DND-41 (cell line): ENCODE results near the gene ICAM1.
A peak's percentile ranks its signal among the peaks of the same experiment; 100 is the strongest.

ENCODE experiments used
- ATAC-seq: fragments of 200-7000 bp; cut with Tn5 transposase; 3 replicates; pipeline ENCODE4 v1.9.1; 2021; ENCODE audit warnings: low read depth; ENCODE audit not compliant: insufficient read depth
- DNase-seq: peaks from one replicate; pipeline ENCODE4 v3.0.0-alpha.2; 2020
- H2AFZ ChIP-seq: 2 replicates; pipeline ENCODE4 v1.6.0; 2012; ENCODE audit warnings: low read depth, low read length
- H3K27ac ChIP-seq: 2 replicates; pipeline ENCODE4 v1.5.1; 2012; ENCODE audit warnings: low read length, inconsistent platforms
- H3K27me3 ChIP-seq: fragments of 200-600 bp; sonication (generic); 2 replicates; pipeline ENCODE4 v1.6.0; 2012; ENCODE audit warnings: low read length, mild to moderate bottlenecking, inconsistent platforms; ENCODE audit not compliant: insufficient read depth, poor library complexity
- H3K36me3 ChIP-seq: 2 replicates; pipeline ENCODE4 v1.5.1; 2012; ENCODE audit warnings: low read length, inconsistent platforms; ENCODE audit not compliant: insufficient read depth
- H3K4me1 ChIP-seq: 2 replicates; pipeline ENCODE4 v1.5.1; 2012; ENCODE audit warnings: mild to moderate bottlenecking, low read length; ENCODE audit not compliant: insufficient read depth
- H3K4me2 ChIP-seq: 2 replicates; pipeline ENCODE4 v1.6.0; 2012; ENCODE audit warnings: mild to moderate bottlenecking, moderate library complexity, low read length, inconsistent platforms; ENCODE audit not compliant: insufficient read depth
- H3K4me3 ChIP-seq, 2 experiments: fragments of 200-600 bp in 1 of 2; shearing (Covaris generic) in 1 of 2; 2 replicates each; pipeline ENCODE4 v1.5.1; 2012 to 2016; ENCODE audit warnings: inconsistent platforms in 2 of 2, low read length in 2 of 2, mild to moderate bottlenecking in 2 of 2, low read depth in 1 of 2, moderate library complexity in 1 of 2
- H3K79me2 ChIP-seq: 2 replicates; pipeline ENCODE4 v1.6.0; 2012; ENCODE audit warnings: low read length, inconsistent platforms; ENCODE audit not compliant: insufficient read depth
- H3K9ac ChIP-seq: 2 replicates; pipeline ENCODE4 v1.6.0; 2012; ENCODE audit warnings: low read depth, mild to moderate bottlenecking, inconsistent platforms, low read length, moderate library complexity
- H3K9me3 ChIP-seq: 2 replicates; pipeline ENCODE4 v1.5.1; 2012; ENCODE audit warnings: low read length, moderate library complexity, mild to moderate bottlenecking, inconsistent platforms; ENCODE audit not compliant: insufficient read depth, severe bottlenecking
- H4K20me1 ChIP-seq: 2 replicates; pipeline ENCODE4 v1.6.0; 2012; ENCODE audit warnings: low read length; ENCODE audit not compliant: insufficient read depth
- EZH2 ChIP-seq: IDR thresholded peaks from 3 replicates; pipeline ENCODE4 v1.6.1; 2012; ENCODE audit warnings: borderline replicate concordance, low read depth, mild to moderate bottlenecking, moderate library complexity, low read length, inconsistent platforms; ENCODE audit not compliant: severe bottlenecking
- TF ChIP-seq, protein P1 (sequence below): IDR thresholded peaks from 2 replicates; pipeline ENCODE4 v1.5.1; 2012; ENCODE audit warnings: borderline replicate concordance, low read length, moderate library complexity, mild to moderate bottlenecking; ENCODE audit not compliant: poor library complexity, severe bottlenecking; ENCODE audit errors: extremely low read depth

Gene ICAM1

DNA sequence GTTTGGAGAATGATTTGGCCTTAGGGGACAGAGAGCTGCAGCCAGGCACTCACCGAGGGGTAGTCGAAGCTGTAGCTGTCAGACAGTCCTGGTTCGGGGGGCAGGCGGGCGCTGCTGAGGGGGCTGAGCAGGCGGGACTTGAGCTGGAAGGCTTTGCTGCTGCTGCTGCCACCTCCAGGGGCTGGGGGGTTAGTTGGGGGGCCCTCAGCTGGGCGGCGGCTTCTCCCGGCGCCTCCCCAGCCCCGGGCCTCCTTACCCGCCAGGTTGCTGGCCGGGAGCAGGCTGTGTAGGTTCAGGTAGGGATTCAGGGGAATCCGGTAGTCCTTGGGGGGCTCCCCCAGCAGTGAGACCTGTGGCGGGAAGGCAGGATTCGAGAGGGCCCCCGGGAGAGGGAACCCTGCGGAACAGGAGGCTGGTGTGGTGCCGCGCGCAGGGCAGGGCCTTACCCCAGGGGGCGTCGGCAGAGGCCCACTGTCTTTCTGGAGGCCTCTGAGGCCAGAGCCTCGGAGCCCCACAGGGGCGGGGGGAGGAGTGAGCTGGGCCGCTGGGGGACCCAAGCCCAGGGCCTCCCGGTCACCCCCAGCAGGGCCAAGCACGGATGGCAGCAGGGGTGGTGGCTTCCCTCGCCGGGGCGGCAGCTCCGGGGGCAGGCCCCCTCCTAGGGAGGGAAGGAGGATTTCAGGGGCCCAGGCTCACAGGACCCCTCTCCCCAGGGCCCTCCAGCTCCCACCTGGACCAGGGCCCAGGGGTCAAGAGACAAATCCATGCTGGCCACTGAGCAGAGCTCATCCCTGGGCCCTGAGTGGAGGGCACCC, 49.9 kb downstream of the ICAM1 start:
- Histone ChIP-seq H2AFZ (no peak overlapping the region), H3K27me3 (no peaks in the 10 kb centered on the region), H3K4me3 (no peak overlapping the region), H3K9me3 (no peaks in the 10 kb centered on the region), H3K79me2 (peaks cover 6% of the 10 kb centered on the region; the same call in 1 of the 2 replicates), H3K27ac (no peak overlapping the region), H3K4me1 (peaks cover 8% of the 10 kb centered on the region), H4K20me1 (peaks cover 15% of the 10 kb centered on the region), H3K36me3 (peaks cover 87% of the 10 kb centered on the region), H3K9ac (no peak overlapping the region), H3K4me2 (no peak overlapping the region)
- TF ChIP-seq, protein P1, sequence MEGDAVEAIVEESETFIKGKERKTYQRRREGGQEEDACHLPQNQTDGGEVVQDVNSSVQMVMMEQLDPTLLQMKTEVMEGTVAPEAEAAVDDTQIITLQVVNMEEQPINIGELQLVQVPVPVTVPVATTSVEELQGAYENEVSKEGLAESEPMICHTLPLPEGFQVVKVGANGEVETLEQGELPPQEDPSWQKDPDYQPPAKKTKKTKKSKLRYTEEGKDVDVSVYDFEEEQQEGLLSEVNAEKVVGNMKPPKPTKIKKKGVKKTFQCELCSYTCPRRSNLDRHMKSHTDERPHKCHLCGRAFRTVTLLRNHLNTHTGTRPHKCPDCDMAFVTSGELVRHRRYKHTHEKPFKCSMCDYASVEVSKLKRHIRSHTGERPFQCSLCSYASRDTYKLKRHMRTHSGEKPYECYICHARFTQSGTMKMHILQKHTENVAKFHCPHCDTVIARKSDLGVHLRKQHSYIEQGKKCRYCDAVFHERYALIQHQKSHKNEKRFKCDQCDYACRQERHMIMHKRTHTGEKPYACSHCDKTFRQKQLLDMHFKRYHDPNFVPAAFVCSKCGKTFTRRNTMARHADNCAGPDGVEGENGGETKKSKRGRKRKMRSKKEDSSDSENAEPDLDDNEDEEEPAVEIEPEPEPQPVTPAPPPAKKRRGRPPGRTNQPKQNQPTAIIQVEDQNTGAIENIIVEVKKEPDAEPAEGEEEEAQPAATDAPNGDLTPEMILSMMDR: no peak
- TF ChIP-seq EZH2: no peak
- ATAC-seq (no peak), DNase-seq (no peak)

DNA sequence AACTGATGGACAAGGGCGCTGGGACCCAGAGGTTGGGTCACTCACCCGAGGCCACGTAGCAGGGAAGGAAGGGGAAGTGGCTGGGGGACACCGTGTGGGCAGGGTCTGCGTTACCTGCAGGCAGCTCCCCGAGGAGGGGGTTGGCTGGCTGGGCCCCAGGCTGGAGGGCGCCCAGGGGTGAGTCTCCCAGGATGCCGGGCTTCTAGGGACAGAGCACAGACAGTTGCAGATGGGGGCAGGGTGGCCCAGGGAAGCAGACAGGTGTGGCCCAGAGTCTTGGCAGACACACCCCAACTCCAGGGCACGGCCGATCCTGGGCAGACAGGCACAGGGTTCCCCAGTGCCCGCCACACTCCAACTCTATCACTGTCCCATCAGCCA, 50.5 kb downstream of the ICAM1 start:
- TF ChIP-seq, protein P1: no peak
- no peak for TF ChIP-seq EZH2
- Histone ChIP-seq H3K4me1 (peaks cover 2% of the 10 kb centered on the region; the same call in 1 of the 2 replicates), H4K20me1 (peaks cover 15% of the 10 kb centered on the region), H3K27ac (no peak overlapping the region), H3K79me2 (peaks cover 8% of the 10 kb centered on the region; the same call in 1 of the 2 replicates), H3K4me3 (no peak overlapping the region), H3K4me2 (no peak overlapping the region), H3K9me3 (no peaks in the 10 kb centered on the region), H3K36me3 (peaks cover 90% of the 10 kb centered on the region), H3K27me3 (no peaks in the 10 kb centered on the region), H2AFZ (no peak overlapping the region), H3K9ac (no peak overlapping the region)
- ATAC-seq (0 out of 3 replicates have a peak, but pooled peaks have one; percentile 3), DNase-seq (no peak)

DNA sequence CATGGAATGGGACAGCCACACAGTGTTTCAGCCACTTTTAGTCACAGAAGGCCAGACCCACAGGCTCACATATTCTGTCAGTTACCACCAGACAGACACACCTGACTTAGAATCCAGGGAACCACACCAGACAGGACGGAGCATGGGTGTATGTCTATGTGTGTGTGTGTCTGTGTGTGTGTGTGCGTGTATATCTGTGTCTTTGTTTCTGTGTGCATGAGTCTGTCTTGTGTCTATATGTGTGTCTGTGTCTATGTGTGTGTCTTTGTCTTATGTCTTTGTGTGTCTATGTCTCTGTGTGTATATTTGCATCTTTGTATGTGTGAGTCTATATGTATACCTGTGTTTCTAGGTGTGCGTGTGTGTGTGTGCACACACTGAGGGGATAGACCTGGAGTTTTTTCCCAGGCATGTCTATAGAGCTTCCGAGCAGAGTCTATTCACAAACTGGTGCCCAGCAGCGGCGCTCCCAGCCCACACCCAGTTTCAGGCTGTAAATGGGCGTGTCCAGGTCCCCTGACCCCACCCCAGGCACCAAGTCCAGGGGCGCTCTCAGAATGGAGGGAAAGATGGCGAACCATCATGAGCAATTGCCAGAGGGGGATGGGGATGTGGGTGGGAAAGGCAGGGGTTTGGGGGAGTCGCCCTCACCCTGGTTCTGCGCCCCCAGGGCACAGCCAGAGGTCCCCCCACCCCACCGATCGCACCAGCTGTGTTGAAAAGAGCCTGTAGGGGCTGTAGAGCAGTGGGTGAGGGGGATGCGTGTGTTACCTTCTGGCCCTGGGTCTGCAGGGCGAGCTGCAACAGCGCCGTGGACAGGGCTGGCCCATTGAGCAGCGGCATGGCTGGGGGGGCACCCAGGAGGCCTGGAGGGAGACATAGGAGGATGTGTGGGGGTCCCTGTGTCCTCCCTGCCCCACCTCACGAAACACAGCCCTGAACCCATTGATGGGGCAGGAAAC, 51.2 kb downstream of the ICAM1 start:
- Histone ChIP-seq H3K27ac (no peak overlapping the region), H4K20me1 (peaks cover 19% of the 10 kb centered on the region), H3K27me3 (no peaks in the 10 kb centered on the region), H3K36me3 (peaks cover 92% of the 10 kb centered on the region), H3K79me2 (peaks cover 10% of the 10 kb centered on the region; the same call in 1 of the 2 replicates), H3K4me1 (no peaks in the 10 kb centered on the region), H3K9ac (no peak overlapping the region), H3K4me3 (no peak overlapping the region), H2AFZ (no peak overlapping the region), H3K4me2 (no peak overlapping the region), H3K9me3 (no peaks in the 10 kb centered on the region)
- ATAC-seq (no peak), DNase-seq (no peak)
- TF ChIP-seq, protein P1: no peak
- no peak for TF ChIP-seq EZH2
